ENCODE measurements around the gene PLRG1.
"Not testable (repeated sequence)": the region's sequence is repeated elsewhere in the genome, so short reads cannot be mapped to it uniquely, and the experiment has no call there.

Gene PLRG1

DNA sequence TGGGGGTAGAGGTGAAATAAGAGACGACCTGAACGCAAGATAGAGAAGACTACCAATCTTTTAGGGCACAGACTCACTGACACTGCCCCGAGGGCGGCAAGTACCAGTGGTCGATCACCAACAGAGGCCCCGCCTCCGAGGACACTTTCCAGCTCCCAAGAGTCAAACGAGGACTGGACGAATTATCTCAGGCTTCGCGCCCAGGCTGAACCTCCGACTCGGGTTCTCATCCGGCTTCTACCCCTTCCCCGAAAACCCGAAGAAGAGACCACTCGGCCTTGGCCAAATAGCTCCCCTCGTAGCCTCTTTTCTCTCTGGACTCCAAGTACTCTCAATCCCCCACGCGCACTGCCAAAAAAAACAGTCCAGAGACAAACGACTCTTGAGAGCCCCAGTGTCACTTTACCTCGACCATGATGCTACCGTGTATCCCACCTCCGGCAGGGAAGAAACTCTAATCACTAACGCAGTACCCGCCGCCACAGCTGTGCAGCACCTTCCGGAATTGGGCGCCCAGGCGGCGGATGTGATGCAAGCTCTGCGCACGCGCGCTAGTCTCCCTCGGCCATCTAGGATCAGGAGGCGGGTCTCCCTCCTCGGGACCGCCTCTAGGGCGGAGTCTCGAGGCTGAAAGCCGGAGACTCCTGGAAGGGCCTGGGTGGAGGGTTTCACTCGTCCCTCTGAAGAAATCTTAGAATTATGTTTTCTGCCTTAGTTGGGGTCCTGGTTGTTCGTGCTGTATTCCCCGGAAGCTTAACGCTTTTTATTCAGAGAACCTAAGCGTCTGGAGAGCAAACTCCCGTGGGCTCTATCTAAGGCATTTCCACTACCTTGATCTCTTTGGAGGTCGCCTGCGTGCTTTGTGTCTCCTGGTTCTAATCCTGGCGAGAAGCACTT is at the start of gene PLRG1:
Gene PLRG1 (minus strand): TSS at position 507 of the 897 bp plus-strand sequence. CDS start 92 bp downstream, at position 415.
- peak; percentile 97 for DNase-seq

DNA sequence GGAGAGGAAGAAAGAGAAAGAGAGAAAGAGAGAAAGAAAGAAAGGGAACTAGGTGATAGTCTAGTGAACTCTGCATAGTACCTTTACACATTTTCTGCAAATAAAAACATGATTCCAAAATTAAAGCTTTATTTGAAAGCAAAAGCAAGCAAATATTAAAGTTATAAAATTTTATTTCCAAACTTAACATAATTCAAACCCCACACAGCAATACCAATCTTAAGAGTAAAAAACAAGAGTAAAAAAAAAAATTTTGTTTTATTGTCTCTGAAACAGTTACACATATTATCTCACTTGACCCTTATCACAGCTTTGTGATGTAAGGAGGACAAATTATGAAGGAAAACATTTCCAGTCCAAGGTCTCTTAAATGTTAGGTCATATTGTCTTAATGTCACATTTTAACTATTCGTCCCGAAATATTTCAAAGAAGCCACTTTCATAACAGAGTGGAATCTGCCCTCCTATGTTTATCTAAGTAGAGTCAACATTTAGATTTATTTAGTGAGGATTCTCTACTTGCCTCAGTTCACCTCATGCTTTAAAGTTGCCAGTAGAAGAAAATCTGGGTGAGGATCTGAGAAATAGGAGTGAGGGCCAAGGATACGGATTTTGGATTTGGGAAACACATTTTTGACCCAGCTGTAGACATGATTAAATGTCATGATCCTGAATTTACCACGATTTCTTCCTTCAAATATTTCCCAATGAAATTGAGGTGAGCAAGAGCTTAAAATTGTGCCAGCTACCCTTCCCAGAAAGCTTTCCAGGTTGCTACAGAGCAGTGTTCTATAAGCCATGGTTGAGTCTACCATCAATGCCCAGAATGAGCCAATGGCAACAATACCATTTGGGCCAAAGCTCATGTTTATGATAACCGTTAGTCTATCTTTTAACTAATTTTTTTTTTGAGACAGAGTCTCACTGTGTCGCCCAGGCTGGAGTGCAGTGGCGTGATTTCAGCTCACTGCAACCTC is 47.9 kb upstream of the PLRG1 start:
- no peak for DNase-seq

DNA sequence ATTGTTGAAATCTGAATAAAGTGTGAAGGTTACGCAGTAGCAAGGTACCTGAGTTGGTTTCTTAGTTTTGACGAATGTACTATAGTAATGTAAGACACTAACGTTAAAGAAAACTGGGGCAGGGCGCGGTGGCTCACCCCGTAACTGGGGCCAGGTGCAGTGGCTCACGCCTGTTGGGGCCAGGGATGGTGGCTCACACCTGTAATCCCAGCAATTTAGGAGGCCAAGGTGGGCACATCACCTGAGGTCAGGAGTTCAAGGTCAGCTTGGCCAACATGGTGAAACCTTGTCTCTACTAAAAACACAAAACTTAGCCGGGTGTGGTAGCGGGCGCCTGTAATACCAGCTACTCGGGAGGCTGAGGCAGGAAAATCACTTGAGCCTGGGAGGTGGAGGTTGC is 47.1 kb upstream of the PLRG1 start:
- not testable (repeated sequence) for DNase-seq

DNA sequence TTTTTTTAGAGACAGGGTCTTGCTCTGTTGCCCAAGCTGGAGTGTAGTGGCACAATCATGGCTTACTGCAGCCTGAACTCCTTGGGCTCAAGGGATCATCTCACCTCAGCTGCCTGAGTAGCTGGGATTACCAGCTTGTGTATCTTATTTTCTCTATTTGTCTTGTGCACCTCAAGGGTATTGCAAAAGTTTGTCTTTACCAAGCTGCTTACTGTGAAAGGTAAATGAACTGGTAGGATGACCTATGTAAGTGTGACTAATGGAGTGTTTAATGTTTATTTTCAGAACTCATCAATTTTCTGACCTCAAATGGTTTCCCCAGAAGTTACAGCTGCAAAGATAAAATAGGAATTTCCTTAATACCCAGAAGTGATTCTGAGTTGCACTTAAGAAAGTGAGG is 45.6 kb upstream of the PLRG1 start:
- DNase-seq, result no peak

DNA sequence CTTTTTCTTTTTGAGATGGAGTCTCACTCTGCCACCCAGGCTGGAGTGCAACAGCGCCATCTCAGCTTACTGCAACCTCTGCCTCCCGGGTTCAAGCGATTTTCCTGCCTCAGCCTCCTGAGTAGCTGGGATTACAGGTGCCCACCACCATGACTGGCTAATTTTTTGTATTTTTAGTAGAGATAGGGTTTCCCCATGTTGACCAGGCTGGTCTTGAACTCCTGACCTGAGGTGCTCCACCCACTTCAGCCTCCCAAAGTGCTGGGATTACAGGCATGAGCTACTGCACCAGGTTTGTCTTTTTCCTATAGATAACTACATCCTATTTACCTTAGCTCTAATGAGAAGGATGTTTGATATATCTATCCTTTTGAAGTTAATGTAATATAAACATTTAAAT is 44.1 kb upstream of the PLRG1 start:
- not testable (repeated sequence) for DNase-seq

DNA sequence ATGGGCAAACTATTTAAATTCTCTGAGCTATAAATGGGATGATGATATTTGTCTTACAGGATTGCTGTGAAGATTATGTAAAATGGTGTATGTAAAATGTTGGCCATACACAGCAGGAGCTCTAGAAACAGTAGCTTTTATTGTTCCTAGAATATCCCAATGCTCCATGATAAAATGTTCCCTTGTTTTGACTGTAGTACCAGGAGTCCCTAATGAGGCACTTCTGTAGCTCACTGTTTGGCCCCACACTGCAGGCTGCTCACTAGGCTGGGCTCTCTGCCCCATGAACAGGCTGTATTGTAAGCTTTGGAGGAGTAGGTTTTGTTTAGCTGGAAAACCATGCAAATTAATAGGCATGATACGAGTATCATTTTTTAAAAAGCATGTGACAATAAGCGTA is 43.7 kb upstream of the PLRG1 start:
- no peak for DNase-seq

DNA sequence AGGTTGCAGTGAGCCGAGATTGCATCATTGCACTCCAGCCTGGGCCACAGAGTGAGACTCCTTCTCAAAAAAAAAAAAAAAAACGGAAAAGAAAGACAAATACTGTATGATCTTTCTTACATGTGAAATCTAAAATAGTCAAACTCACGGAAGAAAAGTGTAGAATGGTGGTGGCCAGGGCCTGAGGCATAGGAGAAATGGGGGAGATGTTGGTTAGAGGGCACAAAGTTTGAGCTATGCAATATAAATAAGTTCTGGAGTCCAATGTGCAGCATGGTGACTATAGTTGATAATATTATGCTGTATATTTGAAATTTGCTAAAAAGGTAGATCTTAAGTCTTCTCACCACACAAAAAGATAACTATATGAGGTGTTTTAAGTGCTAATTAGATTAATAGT is 41.7 kb upstream of the PLRG1 start:
- no peak for DNase-seq

DNA sequence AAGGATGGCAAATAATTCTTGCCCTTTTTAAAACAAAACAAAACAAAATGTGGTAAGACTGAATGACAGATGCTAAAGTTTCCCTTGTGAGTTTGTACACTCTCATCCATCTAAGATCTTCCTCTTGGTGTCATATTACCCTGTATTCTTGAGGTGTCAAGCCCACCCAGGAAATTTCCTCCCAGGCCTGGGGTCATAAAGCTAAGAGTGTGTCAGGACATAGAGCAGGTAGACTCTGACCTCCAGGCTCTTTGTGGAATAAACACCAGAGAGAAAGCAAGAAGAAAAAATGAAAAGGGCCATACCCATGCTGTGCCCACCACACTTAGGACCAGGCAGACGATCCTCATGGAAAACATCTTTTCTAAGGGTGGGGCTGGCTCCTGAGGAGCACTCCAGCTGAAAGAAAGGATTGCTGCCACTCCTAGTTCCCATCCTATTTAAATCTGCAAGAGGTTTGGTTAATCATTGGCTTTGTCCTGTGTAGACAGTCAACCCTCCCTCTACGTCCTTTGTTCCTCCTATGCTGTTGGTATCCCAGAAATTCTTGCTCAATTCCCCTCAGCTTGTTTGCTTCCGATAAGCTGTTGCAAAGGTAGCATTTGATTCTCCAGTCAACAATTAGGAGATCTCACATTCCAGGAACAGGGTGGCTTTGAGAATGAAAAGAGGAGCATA is 40.3 kb upstream of the PLRG1 start, which contains the start of gene FGA:
Gene FGA (minus strand): TSS at position 414 of the 678 bp plus-strand sequence. CDS start 55 bp downstream, at position 359.
- DNase-seq, result no peak

DNA sequence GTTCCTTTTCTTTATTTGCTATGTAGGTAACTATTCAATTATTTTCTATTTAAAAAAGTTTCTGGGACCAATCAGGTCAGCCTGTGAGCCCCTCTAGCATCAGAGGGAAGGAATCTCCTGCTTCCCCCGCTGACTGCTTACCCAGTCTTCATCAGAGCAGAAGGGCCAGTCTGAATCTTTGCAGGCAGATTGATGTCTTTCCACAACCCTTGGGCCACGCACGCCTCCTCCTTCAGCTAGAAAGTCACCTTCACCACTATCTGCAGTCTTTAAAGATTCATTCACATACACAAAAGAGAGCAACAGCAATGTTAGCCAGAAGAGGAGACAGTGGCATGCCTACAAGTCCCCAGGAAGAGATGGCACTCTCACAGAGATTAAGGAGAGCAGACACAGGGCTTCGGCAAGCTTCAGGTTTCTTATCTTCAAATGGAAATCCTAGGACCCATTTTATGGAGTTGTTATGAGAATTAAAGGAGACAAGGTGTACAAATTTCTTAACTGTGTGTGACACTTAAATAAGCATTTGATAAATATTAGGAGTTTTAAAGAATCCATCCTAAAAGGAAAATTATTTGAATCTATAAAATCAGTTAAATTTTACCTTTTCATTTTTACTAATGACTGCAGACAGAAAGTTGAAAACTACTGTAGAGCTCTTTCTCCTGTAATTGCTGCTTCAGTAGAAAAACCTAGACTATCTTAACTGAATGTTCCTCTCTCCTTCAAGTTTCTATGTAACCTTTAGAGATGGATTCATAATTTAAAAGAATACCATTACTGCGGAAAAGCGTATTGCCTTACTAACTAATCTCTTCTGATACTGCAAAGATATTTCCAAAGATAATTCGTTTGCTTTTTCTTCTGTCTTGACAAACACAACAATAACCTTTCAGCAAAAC is 39.3 kb upstream of the PLRG1 start:
- no peak for DNase-seq

DNA sequence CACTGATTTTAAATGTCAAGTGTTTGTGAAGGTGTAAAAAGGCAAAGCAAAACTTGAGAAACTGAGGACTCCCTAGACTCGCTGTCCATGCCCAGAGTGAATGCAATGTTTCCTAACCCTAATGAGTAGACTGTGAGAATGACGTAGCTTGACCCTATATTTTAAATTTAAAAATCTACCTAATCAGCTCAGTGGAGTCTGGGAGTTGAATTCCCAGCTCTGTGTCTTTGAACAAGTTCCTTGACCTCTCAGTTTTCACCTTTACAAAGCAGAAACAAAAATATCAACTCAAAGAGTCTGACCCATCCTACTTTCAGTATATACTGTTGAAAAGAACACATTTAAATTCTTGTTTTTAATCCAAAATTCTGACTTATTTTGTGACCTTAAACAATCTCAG is 38.0 kb upstream of the PLRG1 start:
- DNase-seq, result no peak

DNA sequence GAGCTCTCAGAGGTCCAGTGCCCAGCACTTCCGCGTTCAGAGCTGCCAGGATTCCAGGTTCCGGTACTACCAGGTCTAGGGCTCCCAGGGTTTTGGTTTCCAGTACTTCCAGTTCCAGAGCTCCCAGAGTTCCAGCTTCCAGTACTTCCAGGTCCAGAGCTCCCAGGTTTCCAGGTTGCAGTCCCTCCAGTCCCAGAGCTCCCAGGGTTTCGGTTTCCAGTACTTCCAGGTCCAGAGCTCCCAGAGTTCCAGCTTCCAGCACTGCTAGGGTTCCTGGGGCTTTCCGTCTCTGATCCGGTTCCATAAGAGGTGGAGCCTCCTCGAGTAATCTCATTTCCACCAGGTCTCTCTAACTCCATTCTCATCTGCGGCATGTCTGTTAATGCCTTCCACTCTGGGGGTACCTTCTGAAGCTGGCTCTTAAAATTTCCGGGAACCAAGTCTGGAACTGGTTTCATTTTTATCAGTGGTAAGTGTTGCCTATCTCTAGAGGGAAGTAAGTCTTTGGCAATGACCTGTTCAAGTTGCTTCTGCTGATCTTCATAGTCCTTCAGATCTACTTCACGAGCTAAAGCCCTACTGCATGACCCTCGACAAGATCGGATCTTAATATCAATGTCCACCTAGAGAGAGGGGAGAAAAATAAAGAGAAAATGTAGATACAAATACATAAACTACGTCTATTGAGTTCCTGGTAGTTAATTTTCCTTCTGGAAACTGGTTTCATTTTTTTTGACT is 36.3 kb upstream of the PLRG1 start:
- DNase-seq, result no peak

DNA sequence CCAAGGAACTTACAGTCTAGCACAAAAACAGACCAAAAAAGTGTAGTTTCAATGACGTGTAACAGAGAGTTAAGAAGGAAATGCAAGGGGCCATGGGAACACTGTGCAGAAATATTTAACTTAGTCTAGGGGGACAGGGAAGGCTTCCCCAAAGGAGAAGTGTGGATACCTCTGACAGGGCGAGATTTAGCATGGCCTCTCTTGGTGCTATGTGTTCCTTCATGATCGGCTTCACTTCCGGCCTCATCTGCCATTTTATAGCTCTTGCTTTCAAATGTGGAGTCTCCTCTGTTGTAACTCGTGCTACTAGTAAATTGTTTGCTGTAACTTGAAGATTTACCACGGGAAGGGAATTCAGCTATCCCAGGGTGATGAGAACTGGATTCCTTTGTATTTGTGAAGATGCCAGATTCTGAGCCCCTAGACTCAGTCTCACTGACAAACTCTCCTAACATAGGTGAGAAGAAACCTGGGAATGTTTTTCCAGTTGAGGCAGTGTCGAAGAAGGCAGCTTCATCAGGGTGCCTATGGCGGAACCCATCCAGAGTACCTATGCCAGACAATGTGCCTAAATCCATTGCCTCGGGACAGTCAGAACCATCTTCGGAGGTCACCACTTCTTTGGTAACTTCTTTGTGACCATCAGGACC is 35.3 kb upstream of the PLRG1 start:
- no peak for DNase-seq

DNA sequence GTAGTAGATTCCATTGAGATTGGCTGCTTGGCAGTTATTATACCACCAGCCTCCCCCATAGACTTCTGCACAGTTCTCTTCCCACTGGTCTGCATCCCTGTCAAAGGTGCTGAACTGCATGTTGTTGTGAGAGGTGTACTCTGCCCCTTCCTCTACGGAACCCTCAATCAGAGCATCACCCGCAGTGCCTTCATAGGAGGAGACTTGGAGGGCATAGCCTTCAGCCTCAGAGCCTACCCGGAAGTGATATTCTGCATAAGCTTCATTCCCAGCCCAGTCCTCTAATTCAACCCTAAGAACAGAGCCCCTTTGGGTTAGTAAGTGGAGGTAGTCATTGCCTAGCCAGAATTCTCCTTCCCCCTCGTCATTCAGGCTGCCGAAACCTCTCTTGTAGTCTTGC is 34.1 kb upstream of the PLRG1 start:
- no peak for DNase-seq

DNA sequence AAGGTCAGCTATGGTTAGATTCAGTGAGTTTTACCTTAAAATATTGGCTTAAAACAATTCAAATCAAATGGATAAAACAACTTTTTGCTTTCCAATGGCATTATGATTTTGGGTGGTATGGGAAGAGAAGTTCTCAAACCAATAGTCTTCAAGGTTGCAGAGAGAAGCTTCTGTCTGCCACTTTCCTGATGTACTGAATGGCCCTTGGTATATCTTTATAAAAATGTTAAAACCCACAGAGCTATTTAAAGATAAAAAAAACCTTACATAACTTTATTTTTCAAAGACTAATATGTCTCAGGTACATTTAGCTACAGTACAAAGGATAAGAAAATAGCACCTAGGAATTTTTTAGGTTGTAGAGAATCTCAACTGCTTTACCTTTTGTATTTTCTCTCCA is 33.5 kb upstream of the PLRG1 start:
- DNase-seq, result no peak

DNA sequence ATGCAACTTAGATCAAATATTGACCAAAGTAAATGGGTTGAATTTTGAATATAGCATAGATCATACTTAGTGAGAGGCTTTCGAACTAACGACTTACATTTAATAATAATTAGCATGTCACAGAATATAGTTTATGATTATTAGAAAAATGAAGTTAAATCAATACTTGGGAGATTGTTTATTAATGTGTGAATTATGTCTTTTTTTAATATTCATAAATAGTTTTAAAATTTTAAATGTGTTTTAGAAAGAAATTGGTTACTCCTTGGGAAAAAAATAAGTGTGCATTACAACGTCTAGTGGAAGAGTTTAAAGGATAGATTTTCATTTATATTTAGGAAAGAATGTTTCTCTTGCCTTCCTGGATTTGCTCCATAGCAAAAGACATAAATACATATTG is 33.0 kb upstream of the PLRG1 start:
- no peak for DNase-seq

DNA sequence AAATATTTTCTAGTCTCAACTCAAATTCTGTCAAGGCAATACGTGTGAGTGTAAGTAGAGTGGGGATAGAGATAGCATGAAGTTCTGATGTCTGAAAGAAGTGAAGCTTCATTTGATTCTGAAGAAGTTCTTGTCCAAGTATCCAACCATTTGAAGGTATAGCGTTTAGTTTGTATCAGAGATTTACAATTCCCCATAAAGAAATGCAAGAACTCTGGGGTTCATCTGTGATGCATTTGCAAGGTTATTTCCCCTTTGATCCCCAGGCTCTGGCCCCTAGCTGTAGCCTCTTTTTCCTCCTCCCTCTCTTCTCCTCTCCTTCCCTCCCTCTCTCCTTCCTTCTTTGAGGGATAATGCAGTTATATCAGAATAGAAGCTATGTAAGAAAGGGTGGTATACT is 32.5 kb upstream of the PLRG1 start:
- no peak for DNase-seq

DNA sequence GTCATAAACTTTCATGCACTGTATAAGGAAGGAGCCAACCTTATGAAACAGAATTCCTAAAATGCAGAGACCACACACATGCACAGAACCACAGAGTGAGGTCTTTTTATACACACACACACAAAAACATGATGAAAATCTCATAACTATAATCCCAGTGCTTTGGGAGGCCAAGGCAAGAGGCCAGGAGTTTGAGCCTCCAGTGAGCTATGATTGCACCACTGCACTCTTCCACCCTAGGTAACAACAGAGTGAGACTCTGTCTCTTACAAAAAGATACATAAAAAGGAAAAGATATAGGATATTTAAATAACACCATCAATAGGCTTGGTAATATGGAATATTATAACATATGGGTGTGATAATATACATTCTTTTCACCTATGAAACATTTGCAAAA is 29.7 kb upstream of the PLRG1 start:
- DNase-seq, result no peak

DNA sequence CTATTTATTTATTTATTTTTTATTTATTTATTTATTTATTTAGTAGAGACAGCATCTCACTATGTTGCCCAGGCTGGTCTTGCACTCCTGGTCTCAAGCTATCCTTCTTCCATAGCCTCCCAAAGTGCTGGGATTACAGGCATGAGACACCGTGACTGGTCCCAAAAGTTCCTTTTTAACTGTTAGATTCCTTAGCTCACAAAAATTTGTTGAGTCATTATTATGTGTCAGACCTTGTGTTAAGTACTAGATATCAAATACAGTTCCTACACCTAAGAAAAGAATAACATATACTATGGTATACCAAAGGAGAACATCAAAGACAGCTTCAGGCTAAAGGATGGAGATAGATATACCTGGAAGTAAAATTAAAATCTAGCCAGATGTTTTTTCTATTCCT is 28.7 kb upstream of the PLRG1 start:
- DNase-seq, result no peak

DNA sequence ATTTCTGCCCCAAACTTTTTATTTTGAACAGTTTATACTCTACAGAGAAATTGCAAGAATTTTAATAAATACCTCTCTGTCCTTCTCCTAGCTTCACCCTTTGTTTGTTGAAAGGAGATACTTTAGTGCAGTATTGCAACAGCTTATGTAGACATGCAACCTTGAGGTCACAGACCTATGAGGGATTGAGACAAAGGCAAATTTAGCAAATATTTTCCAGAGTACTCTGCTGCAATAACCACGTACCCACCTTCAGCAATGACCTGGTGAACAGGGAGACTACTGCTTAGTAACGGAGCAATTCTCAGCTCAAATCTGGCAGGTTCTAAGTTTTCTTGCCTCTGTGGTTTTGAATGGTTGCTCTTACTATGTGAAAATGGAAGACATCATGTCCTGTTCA is 27.1 kb upstream of the PLRG1 start:
- DNase-seq, result no peak

DNA sequence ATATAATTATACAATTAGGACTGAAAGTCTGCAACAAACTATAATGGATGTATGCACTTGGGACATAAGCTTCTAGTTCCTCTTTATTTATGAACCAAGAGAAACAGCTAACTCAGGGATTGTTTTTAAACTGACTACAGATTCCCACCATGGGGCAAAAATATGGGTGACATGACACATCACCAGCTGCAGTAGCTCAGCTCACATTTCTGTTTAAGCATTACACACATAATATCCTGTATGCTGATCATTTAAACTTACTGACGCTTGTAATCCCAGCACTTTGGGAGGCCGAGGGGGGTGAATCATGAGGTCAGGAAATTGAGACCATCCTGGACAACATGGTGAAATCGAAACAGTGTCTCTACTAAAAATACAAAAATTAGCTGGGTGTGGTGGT is 24.1 kb upstream of the PLRG1 start:
- no peak for DNase-seq
